Measurements from ENCODE around the gene S100P. TPM values are rescaled to one million over a fixed set of nuclear protein-coding genes. Genes with fewer than 3 reads are reported as not detected.
"Not testable (repeated sequence)": the region's sequence is repeated elsewhere in the genome, so short reads cannot be mapped to it uniquely, and the experiment has no call there.

Gene S100P
- total and polyA plus RNA-seq, 4 donors, result 0.42 to 3.1 (median 2.3) TPM

GRCh38 chr4:6724421-6725111 is 30.9 kb downstream of the S100P start:
- Histone ChIP-seq H3K9me3 (ENCODE audit: control insufficient read depth in 4 of 4, low read length in 3 of 4) (no peaks in the 10 kb centered on the region), H3K4me3 (ENCODE audit: low read depth in 1 of 3, low read length in 3 of 3) (no peak overlapping the region), H3K4me1 (ENCODE audit: control insufficient read depth in 4 of 4, insufficient read depth in 4 of 4, low read length in 3 of 4) (peaks cover 6 to 24% (median 18%) of the 10 kb centered on the region in 4 donors), H3K27ac (ENCODE audit: low read depth in 1 of 2, low read length in 2 of 2) (no peak overlapping the region), H3K27me3 (ENCODE audit: control insufficient read depth in 4 of 4, insufficient read depth in 4 of 4, low read length in 3 of 4) (no peaks in the 10 kb centered on the region), H3K9ac (ENCODE audit: low read depth in 1 of 2, low read length in 2 of 2) (no peak overlapping the region), H3K36me3 (ENCODE audit: control insufficient read depth in 4 of 4, insufficient read depth in 3 of 4, low read depth in 1 of 4, low read length in 3 of 4) (no peaks in the 10 kb centered on the region)
- DNase-seq (ENCODE audit: low spot score), result no peak
- TF ChIP-seq FOXA2 (IDR thresholded peaks at IDR 0.05) (no peak), HNF4A (conservative IDR thresholded peaks at IDR 0.05) (no peak), NR2F2 (IDR thresholded peaks at IDR 0.05) (no peak), RXRA (IDR thresholded peaks at IDR 0.05) (no peak), RAD21 (IDR thresholded peaks at IDR 0.05) (no peak), CTCF (IDR thresholded peaks at IDR 0.05; ENCODE audit: low read depth, low read length, missing input control) (no peak), SP1 (IDR thresholded peaks at IDR 0.05) (no peak), FOXA1 (IDR thresholded peaks at IDR 0.05) (no peak), ATF3 (IDR thresholded peaks at IDR 0.05) (no peak), EGR1 (IDR thresholded peaks at IDR 0.05; ENCODE audit: low read depth in 2 of 2) (no peak), ZBTB33 (IDR thresholded peaks at IDR 0.05) (no peak), GABPA (IDR thresholded peaks at IDR 0.05 in 1 of 2, conservative IDR thresholded peaks at IDR 0.05 in 1 of 2) (no peak), HNF4G (IDR thresholded peaks at IDR 0.05) (no peak), YY1 (IDR thresholded peaks at IDR 0.05) (no peak), REST (IDR thresholded peaks at IDR 0.05) (no peak), JUND (IDR thresholded peaks at IDR 0.05) (no peak), MAX (IDR thresholded peaks at IDR 0.05) (no peak), TAF1 (conservative IDR thresholded peaks at IDR 0.05) (no peak)
- WGBS, result 86% methylated on average over 21 of the region's 21 CpGs

GRCh38 chr4:6725427-6725961 is 31.8 kb downstream of the S100P start:
- H3K4me3 ChIP-seq (ENCODE audit: low read depth in 1 of 3, low read length in 3 of 3); H3K27me3 ChIP-seq (ENCODE audit: control insufficient read depth in 4 of 4, insufficient read depth in 4 of 4, low read length in 3 of 4); H3K9ac ChIP-seq (ENCODE audit: low read depth in 1 of 2, low read length in 2 of 2); DNase-seq (ENCODE audit: low spot score); H3K36me3 ChIP-seq (ENCODE audit: control insufficient read depth in 4 of 4, insufficient read depth in 3 of 4, low read depth in 1 of 4, low read length in 3 of 4); H3K9me3 ChIP-seq (ENCODE audit: control insufficient read depth in 4 of 4, low read length in 3 of 4); H3K27ac ChIP-seq (ENCODE audit: low read depth in 1 of 2, low read length in 2 of 2): not testable (repeated sequence)
- WGBS, result 96% methylated on average over 16 of the region's 16 CpGs
- peaks cover 6 to 21% (median 16%) of the 10 kb centered on the region in 4 donors for H3K4me1 ChIP-seq (ENCODE audit: control insufficient read depth in 4 of 4, insufficient read depth in 4 of 4, low read length in 3 of 4)

All from liver (tissue), 9 donors.